HL-60 (cell line): Measurements from ENCODE around the gene CRYBG2.

Source experiments
- DNase-seq, 2 experiments: peaks; one replicate each; pipeline ENCODE4 v3.0.0-alpha.2; 2010 to 2020; ENCODE audit warnings: low read depth in 1 of 2, low spot score in 1 of 2
- H3K27ac ChIP-seq: fragments of 250-450 bp; sonication (Bioruptor Pico); replicated peaks from 2 replicates; pipeline ENCODE4 v1.5.1; 2020; ENCODE audit warnings: mild to moderate bottlenecking, moderate library complexity
- H3K27me3 ChIP-seq: fragments of 250-450 bp; sonication (Bioruptor Pico); 2 replicates; pipeline ENCODE4 v1.5.1; 2021; ENCODE audit warnings: mild to moderate bottlenecking, moderate library complexity; ENCODE audit not compliant: insufficient read depth, poor library complexity, severe bottlenecking
- H3K4me3 ChIP-seq: replicated peaks from 2 replicates; pipeline ENCODE4 v1.5.1; 2011; ENCODE audit warnings: mild to moderate bottlenecking, control low read depth, low read length; ENCODE audit not compliant: insufficient read depth
- CTCF ChIP-seq: IDR thresholded peaks from one replicate; pipeline ENCODE4 v1.5.1; 2011; ENCODE audit warnings: low read length, control low read depth, inconsistent platforms; ENCODE audit not compliant: insufficient read depth
- GABPA ChIP-seq: IDR thresholded peaks from 2 replicates; pipeline ENCODE4 v1.6.1; 2012; ENCODE audit warnings: low read depth
- POLR2AphosphoS5 ChIP-seq: IDR thresholded peaks from 2 replicates; pipeline ENCODE4 v1.6.1; 2012; ENCODE audit warnings: low read depth
- REST ChIP-seq: IDR thresholded peaks from 2 replicates; pipeline ENCODE4 v1.6.1; 2012; ENCODE audit warnings: low read depth; ENCODE audit not compliant: insufficient replicate concordance
- SPI1 ChIP-seq: IDR thresholded peaks from 2 replicates; pipeline ENCODE4 v1.6.1; 2012; ENCODE audit warnings: low read depth, mild to moderate bottlenecking, borderline replicate concordance

CRYBG2 gene

GRCh38 chr1:26290882-26291261 lies 63.1 kb downstream of the CRYBG2 start:
- Histone ChIP-seq H3K4me3 (no peak overlapping the region), H3K27ac (peak overlapping the region; percentile 99), H3K27me3 (no peaks in the 10 kb centered on the region)
- TF ChIP-seq REST = no peak
- no peak for TF ChIP-seq SPI1
- TF ChIP-seq CTCF = no peak
- no peak for TF ChIP-seq GABPA
- TF ChIP-seq POLR2AphosphoS5 = no peak
- no peak for DNase-seq

- H3K4me3 ChIP-seq = no peak overlapping the region
- TF ChIP-seq SPI1 (peak; percentile 77), REST (no peak), CTCF (no peak), GABPA (no peak), POLR2AphosphoS5 (peak; percentile 19; the same call in 1 of the 2 replicates)
Measured at GRCh38 chr1:26290122-26290881, 63.6 kb downstream of the CRYBG2 start.

GRCh38 chr1:26289158-26290059 lies 64.5 kb downstream of the CRYBG2 start:
- DNase-seq = peak; percentile 97 to 98
- Histone ChIP-seq H3K27ac (peak overlapping the region; percentile 99), H3K4me3 (no peak overlapping the region), H3K27me3 (no peaks in the 10 kb centered on the region)
- TF ChIP-seq REST (no peak), GABPA (no peak), POLR2AphosphoS5 (peak; percentile 64), SPI1 (peak; percentile 80)

More at GRCh38 chr1:26290122-26290881, 63.6 kb downstream of the CRYBG2 start:
- peak; percentile 88 to 90 for DNase-seq
- peak overlapping the region; percentile 99 for H3K27ac ChIP-seq
- no peaks in the 10 kb centered on the region for H3K27me3 ChIP-seq
